SIG-M5 treated with dmso at 0.1 percent for 504 hours (cell line): ENCODE measurements around the gene TMEM218.
"Not testable (repeated sequence)": the region's sequence is repeated elsewhere in the genome, so short reads cannot be mapped to it uniquely, and the experiment has no call there.

Source experiments
- DNase-seq: peaks from one replicate; lab custom pipeline; 2025; ENCODE audit not compliant: unreplicated experiment; lab: John Stamatoyannopoulos, UW

The TMEM218 gene

DNA sequence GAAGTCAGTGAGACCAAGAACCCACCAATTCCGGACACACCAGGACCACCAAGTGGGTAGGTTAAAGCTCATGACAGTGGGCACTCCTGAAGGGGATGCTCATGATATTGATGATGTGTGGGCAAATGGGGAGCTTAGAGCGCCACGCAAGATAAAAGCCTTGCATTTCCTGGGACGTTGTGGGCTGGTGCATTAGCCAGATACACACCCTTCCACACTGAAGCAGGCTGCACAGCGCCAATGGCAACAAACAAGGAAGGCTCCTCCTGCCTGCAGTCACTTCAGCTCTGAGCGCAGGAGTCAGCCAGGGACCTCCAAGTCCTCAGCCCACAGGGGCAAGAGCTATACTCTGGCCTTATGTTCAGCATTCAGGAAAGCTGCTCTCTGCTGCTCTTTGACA lies 20.6 kb downstream of the TMEM218 start:
- no peak for DNase-seq

DNA sequence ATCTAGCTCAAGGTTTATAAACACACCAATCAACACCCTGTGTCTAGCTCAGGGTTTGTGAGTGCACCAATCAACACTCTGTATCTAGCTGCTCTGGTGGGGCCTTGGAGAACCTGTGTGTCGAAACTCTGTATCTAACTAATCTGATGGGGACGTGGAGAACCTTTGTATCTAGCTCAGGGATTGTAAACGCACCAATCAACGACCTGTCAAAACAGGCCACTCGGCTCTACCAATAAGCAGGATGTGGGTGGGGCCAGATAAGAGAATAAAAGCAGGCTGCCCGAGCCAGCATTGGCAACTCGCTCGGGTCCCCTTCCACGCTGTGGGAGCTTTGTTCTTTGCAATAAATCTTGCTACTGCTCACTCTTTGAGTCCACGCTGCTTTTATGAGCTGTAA lies 21.3 kb downstream of the TMEM218 start:
- DNase-seq, result not testable (repeated sequence)

DNA sequence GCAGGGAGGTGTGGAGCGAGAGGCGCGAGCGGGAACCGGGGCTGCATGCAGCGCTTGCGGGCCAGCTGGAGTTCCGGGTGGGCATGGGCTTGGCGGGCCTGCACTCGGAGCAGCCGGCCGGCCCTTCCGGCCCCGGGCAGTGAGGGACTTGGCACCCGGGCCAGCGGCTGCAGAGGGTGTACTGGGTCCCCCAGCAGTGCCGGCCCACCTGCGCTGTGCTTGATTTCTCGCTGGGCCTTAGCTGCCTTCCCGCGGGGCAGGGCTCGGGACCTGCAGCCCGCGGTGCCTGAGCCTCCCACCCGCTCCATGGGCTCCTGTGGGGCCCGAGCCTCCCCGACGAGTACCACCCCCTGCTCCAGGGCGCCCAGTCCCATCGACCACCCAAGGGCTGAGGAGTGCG lies 21.9 kb downstream of the TMEM218 start:
- not testable (repeated sequence) for DNase-seq

DNA sequence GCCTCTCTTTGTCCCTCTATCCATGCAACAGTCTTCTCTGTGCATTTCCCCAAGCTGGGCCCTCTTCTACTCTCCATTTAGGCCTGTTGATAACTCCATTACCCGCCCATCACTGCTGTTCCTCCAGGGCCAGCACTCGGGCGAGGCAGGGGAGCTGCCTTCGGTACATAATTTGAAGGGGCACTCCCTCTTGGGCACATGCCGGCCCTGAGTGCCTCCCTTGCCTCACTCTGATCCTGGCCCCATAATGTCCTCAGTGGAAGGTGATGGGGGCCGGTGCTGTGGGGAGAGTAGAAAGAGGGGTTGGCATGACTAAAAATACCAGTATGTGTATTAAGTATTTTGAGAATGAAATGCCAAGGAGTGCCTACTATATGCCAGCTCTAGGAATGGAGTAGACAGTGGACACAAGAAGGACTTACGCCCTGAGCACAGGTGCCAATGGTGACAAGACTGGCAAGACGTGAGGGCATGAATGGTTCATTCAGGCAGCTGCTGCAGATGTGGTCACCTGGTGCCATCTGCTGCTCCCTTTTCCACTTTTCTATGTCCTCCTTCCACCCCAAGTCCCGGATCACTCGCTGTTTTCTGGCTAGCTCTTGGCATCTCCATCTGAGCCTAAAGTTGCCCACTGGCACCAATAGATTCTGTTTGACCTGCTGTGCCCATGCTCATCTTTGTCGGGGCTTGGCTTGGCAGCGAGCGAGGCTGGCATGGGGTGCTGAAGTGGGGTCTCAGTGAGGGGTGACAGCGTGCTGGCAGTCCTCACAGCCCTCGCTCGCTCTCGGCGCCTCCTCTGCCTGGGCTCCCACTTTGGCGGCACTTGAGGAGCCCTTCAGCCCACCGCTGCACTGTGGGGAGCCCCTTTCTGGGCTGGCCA lies 22.6 kb downstream of the TMEM218 start:
- no peak for DNase-seq

DNA sequence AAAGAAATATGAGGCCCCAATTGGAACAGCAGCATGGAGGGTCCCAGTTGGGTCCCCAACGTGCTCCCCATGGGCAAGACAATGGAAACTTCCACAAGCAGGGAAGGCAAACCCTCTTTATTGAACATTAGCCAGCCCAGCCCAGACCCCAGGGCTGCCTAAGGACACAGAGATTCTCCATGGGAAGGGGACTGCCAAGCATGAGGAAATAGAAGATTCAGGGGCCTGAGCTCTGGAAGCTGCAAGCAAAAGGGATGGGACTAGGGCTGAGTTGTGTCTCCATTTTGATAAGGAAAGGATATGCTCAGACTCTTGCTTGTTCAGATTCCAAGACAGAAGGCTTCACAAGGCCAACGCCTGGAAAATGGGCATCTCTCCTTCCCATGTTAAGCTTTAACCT lies 23.3 kb downstream of the TMEM218 start:
- no peak for DNase-seq

DNA sequence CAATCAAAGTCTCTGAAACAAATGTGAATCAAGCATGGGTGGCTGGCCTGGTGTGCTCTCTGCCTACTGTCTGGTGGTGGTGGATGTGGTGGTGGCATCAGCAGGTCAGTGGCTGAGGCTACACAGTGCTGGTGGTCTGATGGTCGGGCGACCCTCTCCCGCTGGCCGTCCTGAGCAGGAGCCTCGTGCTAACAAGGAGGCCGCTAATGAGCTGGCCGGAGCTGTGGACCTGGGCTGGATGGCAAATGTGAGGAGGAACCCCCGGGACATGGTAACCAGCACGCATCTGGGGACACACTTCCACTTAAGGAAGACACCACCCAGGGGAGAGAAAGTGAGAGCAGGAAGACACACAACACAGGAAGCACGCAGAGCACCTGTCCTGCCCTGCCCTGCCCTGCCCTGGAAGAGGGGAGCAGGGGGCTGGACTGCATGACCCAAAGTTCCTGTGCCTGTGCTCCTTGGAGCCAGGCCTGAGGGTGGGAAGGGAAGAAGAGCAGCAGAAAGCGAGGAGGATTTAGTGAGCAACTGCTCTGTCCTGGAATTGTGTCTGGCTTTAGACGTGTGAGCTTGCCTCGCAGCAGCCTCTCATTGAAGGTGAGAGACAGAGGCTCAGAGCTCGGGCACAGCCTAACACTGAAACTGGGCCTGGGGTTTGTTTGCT lies 24.7 kb downstream of the TMEM218 start:
- no peak for DNase-seq

DNA sequence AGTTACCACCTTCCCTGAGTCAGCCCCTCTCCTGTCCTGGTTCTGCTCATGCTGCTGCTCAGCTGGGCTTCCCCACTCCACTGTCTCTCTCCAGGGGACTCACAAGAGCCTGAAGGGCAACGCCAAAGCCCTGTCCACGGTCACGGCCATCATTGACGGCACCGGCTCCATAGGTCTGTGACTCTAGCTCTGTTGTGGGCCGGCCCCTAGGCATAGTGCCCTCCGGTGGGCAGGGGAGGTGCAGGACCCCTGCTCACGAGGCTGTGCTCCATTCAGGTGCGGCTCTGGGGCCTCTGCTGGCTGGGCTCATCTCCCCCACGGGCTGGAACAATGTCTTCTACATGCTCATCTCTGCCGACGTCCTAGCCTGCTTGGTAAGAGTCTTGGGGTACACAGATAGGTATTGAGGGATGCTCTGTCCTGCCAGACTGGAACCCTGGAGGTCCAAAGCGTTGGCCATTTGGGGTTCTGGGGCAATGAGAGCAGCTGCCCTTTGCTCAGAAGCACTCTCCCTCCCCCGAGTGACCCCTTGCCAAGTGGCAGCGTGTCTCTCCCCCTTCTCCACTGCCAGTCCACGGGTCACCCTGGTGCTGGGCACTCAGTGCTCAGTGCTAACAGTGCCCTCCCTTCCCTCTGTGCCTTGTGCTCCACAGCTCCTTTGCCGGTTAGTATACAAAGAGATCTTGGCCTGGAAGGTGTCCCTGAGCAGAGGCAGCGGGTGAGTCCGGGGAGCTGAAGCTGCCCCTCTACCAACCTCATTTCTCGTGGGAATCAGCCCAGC lies 25.9 kb downstream of the TMEM218 start:
- no peak for DNase-seq

DNA sequence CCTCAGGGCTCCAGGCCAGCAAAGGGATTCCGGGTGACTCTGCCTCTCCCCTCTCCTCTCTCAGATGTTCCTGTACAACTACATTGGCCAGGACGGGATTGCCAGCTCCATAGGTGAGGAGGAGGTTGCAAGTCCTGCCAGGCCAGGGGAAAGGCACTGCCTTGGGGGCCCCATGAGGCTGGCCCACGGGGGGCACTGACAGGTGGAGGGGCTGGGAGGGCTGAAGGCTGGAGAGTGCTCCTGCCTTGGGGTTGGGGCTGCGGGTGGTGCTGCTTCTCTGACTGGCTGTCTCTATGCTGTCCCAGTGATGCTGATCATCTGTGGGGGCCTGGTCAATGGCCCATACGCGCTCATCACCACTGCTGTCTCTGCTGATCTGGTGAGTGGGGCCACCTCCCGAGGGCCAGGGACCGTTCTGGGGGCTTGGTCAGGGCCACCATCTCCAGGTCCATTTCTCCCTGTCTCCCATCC lies 26.6 kb downstream of the TMEM218 start:
- DNase-seq, result no peak

DNA sequence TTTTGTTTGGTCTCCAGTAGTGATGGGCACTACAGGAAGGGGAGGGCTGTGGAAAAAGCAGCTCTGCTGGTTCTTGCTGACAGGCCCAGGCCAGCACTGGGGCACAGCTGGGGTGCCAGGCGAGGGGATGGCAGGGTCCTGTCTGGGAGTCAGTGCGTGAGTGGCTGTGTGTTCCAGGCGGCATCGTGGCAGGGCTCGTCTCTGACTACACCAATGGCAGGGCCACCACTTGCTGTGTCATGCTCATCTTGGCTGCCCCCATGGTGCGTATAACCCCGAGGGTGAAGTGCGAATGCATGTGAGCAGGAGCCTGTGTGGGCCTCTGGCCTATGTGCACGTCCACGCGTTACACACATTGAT lies 27.4 kb downstream of the TMEM218 start:
- DNase-seq, result no peak

DNA sequence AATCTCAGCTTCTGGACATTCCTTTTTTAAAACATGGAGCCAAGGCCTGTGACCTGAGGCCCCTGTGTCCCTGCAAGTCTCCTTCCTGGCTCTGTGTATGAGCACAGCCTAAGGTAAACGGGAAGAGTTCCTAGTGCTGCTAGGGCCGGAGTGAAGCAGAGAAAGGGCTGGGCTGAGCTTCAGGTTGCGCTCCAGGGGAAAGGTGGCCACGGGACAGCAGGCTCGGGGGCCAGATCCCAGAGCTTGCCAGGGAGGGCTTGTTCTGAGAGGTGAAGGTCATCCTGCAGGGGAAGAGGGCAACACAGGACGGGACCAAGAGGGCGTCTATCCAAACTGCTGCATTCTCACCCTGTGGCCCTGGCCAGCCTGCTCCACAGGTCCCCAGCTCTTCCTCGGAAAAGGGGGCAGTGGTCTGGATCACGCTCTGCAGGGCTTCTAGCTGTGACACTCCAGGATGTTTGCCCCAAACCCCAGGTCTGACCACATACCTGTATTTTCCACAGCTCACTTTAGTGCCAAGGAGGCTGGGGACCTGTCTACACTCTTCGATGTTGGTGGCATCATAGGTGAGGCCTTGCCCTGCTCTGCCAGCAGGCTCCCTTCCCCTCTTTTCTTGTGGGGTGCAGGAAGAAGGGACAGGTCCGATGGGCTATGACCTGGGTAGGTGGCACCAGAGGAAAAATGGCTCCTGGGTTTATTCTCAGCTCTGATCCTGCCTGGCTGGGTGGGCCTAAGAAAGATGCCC lies 27.9 kb downstream of the TMEM218 start:
- no peak for DNase-seq

DNA sequence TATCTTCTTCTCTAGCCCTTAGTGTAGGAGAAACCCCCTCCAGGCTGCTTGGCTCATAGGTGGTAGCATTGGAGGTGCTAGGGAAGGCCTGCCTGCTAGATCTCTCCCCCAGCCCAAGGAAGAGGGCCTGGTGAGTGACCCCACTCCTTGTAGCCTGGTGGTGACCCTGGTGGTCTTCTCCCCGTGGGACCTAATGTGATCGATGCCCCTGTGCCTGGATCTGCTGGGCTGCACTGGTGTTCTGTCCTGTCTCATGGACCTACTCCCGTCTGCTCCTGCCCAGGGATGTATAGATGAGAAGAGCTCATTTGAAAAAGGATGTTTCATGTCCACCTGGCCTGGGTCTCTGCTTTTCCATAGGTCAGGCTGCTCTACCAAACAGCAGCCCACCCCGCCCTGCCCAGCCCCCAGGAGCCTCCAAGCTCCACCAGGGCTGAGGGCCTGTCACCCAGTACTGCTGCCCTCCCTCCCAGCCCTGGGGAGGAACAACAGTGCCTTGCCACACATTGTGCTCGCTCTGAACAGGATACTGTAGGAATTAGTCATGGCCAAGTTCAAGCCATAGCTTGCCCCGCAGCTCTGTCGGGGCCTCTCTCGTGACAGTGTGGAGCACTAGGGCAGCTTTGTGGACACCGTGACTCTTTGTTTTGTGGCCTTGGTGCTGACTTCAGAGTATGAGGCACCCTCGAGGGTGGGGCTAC lies 28.7 kb downstream of the TMEM218 start:
- DNase-seq, result peak; percentile 9

DNA sequence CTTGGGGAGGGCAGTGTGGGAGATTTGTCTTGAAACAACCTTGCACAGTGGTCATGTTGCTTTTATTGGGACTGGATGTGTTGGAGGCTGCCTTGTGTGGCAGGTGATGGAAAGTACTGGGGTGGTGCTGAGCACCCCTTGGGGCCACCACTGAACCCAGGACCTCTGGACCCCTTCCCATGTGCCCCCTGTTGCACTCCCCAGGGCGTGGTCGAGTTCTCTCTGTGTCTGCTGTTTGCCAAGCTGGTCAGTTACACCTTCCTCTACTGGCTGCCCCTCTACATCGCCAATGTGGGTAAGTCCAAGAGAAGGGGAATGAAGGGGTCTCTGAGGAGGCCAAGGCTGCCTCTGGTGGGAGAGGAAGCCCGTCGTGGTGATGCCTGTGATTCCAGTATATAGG lies 29.4 kb downstream of the TMEM218 start:
- DNase-seq, result no peak

DNA sequence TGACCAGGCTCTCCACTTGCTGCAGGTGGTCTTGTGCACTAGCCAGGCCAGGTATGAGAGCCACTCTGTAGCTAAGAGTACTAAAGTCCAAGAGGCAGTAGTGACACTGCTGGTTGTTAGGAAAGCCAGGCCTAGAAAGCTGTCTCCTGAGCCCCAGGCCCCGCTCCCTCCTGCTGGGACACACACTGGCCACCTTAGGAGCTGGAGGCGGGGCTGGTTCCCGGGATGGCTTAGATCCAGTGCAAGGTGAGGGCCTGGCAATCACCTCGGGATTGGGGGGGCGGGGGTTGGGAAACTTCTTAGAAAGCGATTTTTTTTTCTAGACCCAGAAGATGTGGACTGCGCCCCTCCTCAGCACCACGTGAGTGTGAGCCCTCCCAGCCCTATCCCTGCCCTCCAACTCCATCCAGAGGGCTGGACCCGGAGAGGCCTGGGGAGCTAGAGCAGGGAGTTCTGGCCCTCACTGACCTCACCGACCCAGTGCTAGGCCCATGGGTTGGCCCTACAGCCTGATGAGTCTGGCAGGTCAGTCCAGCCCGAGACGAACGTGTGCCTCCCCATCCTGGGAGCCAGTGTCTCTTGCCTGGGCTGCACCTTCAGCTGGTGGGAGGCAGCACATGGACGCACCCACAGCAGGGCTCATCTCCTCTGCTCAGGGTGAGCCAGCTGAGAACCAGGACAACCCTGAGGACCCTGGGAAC lies 30.2 kb downstream of the TMEM218 start:
- no peak for DNase-seq

DNA sequence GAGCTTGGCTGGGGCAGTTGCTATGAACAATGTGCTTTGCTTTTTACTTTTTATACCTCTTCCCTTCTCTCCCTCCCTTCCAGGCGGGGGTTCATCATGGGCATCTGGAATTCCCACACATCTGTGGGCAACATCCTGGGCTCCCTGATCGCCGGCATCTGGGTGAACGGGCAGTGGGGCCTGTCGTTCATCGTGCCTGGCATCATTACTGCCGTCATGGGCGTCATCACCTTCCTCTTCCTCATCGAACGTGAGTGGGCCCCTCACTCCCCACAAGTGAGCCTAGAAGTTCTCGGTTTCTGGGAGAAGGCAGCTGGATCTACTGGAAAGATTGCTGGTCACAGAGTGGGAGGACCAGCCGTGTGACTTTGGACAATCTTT lies 30.9 kb downstream of the TMEM218 start:
- DNase-seq, result no peak

DNA sequence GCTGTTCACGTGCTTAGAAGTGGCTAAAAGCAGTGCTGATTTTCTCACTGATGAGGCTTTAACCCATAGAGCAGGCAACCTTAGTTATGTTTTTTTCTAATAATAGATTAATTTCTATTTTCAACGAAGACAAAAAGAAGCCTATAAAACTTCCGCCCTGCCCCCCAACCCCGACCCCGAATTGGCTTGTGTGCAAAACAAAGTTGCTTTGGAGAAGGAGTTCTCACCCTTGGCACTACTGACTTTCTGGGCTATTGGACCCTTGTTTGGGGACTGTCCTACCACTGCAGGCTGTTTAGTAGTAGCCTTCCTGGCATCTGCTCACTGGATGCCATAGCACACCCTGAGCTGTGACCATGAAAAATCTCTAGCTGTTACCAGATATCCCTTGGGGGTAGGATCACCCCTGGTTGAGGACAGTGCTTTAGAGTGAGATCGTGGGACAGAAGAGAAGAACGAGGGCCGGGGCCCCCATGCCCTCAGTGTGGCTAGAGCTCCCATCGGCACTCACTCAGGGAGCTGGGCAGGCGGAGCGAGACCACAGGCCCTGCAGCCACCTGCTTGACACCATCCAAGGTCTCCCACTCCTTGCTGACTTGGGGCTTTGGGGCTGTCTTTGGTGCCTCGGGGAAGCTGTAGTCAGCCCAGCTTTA lies 31.4 kb downstream of the TMEM218 start:
- DNase-seq, result no peak

DNA sequence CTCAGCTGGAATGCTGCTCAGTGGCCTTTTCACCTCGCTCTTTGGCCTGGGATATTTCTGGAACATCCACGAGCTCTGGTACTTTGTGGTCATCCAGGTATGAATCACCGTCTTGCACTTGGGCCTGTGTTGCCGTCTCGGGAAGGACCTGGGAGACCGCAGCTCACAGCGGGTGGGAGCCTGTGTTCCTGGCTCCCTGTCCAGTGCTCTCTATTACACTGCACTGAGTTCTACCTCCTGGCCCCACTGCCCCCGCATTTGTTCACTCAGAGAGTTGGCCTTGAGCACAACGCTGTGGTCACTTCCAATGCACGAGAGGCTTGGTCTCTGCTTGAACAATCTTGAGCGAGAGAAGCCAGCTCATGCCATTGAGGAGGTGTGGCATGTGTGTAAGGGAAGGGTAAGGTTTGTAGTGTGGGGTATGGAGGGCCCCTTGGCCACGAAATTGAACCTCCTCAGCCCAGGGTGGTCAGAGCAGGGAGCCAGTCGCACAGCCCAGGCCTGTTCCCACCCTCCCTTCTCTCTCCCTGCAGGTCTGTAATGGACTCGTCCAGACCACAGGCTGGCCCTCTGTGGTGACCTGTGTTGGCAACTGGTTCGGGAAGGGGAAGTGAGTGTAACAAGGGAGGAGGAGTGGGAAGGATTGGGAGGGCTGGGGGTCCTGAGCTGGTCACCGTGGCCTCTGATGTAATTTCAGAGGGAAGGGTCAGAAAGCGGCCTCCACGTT lies 32.1 kb downstream of the TMEM218 start:
- DNase-seq, result no peak

DNA sequence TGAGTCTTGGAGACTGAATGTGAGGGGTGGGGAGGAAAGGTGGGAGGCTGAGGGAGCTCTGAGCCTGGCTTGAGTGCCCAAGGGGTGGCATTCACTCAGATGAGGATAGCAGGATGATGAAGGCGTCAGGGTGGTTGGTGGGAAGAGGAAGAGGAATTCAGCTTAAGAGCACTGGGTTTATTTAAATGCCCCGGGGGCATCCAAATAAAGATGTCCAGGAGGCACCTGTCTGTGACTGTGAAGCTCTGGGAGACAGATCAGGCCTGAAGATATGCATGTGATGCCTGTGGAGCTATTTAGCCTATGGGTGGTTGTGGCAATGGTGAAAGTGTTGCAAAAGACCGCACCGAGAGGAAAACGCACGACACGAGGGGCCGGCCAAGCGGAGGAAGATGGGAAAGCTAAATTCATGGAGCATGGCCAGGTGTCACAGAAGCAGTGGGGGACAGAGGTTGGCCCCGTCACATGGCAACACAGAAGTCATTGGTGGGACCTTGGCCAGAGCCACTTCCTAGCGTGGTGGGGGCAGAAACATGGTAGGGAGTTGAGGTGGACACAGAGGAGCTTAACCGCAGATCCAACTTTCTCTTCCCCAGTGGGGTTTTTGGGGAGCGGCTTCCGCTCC lies 32.8 kb downstream of the TMEM218 start:
- no peak for DNase-seq

DNA sequence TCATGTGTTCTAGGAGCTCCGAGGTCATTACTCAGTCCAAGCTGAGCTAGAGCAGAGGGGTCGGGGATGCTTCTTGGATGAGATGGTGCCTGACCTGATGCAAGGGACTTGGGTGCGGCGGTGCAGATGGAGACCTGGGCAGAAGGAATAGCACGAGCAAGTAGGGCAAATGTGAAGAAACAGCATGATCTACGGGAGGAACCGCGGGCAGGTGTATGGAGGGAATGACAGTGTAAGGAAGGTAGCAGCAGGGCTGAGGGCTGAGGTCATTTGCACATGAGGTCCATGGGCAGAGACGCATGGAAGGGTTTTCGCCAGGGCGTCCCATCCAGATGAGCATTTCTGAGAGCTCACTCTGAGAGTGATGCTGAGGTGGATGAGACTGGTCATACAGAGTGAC lies 33.4 kb downstream of the TMEM218 start:
- DNase-seq, result no peak
